OCI-M1 (cell line): ENCODE measurements around the gene PGPEP1.
"Not testable (repeated sequence)": the region's sequence is repeated elsewhere in the genome, so short reads cannot be mapped to it uniquely, and the experiment has no call there.

ENCODE experiments used
- DNase-seq: peaks from one replicate; lab custom pipeline; 2025; lab: John Stamatoyannopoulos, UW

PGPEP1 gene

DNA sequence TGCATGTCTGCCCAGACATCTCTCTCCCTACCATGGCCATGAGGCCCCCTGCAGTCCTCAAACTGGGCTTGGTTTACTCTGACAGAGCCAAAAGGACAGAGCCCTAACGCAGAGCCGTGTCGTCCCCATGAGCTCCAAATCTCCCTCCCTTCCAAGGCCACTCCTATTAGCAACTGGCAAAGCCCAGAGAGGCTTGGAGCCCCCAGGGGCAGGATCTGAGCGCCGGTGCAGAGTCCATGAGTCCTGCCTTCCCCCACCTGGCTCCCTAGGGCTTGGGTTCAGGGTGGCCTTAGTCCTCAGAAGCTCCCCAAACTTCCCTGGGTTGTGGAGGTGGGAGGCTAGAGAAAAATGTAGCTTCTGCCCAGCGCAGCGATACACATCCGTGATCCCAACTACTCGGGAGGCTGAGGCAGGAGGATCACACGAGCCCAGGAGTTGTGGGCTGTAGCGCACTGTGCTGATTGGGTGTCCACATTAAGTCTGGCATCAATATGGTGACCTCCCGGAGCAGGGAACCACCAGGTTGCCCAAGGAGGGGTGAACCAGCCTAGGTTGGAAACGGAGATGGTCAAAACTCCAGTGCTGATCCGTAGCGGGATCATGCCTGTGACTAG lies 7.4 kb upstream of the PGPEP1 start:
- no peak for DNase-seq

DNA sequence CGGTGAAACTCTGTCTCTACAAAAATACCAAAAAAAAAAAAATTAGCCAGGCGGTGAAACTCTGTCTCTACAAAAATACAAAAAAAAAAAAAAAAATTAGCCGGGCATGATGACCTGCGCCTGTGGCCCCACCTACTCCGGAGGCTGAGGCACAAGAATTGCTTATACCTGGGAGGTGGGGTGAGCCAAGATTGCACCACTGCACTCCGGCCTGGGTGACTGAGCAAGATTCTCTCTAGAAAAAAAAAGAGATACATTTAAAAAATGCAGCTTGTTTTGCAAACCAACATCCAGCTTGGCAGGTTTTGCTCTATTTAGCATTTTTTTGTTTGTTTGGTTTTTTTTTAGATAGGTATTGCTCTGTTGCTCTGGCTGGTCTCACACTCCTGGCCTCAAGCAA lies 6.7 kb upstream of the PGPEP1 start:
- DNase-seq: no peak

DNA sequence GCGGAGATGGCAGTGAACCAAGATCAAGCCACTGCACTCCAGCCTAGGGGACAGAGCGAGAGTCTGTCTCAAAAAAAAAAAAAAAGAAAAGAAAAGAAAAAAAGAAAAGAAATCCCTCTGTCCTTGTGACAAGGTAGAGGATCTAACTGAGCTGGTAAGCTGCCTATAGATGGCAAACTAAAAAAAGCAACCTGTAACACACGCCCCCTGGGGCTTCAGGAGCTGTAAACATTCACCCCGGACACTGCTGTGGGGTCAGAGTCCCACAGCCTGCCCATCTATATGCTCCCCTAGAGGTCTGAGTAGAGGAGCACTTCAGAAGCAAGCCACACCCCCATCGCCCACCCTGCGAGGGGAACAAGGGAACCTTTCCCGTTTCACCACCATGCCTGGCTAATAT lies 4.3 kb upstream of the PGPEP1 start:
- no peak for DNase-seq

DNA sequence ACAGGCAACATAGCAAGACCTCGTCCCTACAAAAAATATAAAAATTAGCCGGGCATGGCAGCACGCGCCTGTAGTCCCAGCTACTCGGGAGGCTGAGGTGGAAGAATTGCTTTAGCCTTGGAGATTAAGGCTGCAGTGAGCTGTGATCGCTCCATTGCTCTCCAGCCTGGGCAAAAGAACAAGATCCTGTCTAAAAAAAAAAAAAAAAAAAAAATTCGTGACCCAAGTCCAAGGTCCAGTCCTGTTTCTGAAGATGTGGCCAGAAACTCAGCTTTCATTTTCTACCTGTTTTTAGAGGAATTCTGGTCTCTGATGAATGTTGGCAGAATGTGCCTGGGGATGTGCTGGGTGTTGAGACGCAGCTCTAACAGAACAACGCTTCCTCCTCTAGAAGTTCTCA lies 1.9 kb upstream of the PGPEP1 start:
- no peak for DNase-seq

DNA sequence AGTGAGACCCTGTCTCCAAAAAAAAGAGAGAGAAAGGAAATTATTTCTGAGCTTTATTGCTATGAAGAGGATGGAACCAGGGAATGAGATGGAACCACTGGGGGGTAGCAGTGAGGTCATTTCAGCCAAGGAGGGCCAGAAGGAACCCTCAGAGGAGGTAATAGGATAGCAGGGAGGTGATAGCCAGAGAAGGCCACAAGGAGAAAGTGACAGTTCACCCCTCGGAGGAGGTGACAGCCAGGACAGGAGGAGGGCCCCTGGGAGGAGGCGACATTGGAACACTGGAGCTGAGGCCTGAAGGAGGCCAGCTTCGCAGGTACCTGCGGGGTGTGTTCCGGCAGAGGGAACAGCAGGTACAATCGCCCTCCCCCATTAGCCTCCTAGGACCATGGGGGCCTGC lies 675 bp upstream of the PGPEP1 start:
- peak; percentile 77 for DNase-seq

DNA sequence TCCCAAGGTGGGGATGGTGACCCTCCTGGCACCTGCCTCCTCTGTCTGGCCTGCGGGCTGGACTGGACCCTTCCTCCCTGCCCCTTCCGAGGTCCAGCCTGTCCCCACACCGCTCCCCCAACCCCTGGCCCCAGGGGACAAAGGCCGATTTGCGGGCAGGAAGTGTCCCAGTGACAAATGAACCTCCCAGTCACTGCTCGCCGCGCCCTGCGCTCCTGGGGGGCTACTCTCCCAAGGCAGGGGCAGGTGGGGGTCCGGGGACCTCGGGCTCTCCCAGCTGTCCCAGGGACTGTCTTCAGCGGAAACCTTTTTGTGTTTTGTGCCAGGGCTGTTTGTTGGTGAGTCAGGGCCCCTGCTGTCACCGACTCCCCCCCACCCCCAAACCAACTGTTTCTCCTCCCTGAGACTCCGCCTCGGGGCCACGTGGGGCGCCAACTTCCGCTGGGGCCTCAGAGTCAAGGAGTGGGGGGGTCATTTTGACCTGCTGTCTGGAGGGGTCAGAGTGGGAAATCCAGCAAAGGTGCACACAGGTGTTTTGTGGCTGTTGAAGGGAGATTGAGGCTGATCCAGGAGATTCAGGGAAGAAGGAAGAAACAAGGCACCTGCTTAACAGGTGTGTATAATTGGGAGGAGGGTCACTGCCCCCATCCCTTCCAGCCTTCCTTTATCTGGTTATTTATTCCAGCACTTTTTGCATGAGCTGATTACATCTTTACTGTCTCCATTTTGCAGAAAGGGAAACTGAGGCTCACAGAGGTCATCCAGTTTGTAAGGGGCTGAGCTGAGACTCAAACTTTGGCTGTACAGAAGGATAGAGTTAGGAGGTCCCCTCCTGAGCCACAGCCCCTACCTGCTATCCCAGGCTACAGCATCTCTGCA lies 831 bp downstream of the PGPEP1 start:
- DNase-seq: peak; percentile 73

DNA sequence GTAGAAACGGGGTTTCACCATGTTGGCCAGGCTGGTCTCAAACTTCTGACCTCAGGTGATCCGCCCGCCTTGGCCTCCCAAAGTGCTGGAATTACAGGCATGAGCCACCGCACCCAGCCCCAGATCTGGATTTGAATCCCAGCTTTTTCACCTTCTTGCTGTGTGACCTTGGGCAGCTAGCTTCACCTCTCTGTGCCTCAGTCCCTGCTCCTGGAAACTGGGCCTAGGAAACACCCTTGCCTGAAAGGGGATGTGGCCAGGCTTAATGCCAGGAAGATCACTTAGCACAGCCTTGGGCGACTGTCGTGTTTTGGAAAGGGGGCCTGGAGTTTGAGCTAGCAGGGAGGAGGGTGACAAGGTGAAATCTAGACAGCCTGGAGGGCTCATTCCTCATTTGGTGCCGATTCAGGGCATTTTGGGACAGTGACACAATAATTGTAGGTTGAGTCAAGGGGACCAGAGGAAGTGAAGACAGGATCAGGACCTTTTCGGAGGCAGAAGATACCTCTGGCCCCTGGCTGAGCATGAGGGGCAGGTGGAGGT lies 1.8 kb downstream of the PGPEP1 start:
- no peak for DNase-seq

DNA sequence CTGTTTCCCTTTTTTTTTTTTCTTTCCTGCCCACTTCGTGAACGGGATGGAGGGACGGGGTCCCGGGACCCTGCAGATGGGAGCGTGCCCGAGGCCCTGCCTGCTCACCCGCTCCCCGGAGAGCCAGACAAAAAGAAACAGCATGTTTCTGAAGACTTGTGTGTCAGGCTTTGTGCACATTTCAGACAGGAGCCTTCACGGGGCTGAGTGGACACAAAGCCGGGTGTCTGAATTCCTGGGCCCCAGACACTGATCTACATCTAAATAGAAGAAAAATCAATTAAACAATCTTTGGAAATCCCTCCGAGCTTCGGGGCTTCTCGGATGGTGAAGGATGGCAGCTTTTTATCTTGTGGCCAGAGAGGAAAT lies 4.2 kb downstream of the PGPEP1 start:
- DNase-seq: no peak

DNA sequence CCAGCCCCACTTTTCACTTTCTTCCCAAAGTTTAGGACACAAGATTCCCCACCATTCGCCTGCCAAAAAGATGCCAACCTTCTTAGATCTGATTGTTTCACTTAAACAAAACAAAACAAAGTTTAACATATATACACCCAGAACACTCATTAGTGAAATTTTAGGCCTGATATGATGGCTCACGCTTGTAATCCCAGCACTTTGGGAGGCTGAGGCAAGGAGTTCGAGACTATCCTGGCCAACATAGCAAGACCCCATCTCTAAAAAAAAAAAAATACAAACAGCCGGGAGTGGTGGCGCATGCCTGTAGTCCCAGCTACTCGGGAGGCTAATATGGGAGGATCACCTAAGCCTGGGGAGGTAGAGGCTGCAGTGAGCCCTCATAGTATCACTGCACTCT lies 4.9 kb downstream of the PGPEP1 start:
- DNase-seq: no peak

DNA sequence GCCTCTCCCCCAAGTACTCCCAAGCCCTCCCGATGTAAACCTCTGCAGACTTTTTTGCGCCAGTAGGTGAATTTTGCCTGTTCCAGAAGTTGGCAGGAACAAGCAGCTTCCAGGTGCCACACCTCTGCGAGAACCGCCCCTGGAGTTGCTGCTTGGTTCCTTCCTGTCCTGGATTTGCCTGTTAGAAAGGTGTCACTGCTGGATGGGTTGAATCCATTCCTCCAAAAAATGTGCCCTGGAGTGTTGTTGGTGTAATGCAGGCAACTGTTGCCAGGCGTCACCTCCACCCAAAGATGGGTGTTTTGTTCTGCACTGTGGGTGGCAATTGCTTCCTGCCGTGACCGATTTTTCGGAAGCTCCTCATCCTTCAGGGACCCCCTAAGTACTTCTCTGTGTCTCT lies 5.7 kb downstream of the PGPEP1 start:
- no peak for DNase-seq

DNA sequence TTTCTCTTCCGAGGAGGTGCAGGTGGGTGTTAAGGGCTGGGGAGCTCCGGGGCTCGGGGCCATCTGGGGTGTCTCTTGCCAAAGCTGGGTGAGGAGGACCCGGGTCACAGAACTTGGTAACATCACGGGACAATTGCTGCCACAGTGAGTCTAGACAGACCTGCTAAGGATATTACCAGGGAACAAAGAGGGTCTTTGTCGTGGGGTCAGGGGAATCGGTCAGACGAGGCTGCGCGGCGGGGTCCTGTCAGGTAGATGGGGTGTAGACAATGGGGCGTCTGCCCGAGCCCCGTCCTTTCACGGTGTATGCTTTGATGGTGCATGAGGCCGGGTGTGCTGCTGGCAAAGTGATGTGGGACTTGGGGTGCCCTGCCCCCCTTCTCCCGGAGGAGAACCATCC lies 7.8 kb downstream of the PGPEP1 start:
- DNase-seq: no peak

DNA sequence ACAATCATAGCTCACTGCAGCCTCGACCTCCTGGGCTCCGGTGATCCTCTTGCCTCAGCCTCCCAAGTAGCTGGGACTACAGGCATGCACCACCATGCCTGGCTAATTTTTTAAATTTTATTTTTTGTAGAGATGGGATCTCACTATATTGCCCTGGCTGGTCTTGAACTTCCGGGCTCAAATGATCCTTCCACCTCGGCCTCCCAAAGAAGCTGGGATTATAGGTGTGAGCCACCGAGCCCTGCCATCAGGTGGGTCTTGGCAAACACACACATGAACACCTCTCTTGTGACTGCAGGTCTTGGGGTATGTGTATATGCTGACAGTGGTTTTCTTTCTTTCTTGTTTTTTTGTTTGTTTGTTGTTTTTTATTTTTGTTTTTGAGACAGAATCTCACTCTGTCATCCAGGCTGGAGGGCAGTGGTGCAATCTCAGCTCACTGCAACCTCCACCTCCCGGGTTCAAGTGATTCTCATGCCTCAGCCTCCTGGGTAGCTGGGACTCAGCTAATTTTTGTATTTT lies 8.5 kb downstream of the PGPEP1 start:
- not testable (repeated sequence) for DNase-seq

DNA sequence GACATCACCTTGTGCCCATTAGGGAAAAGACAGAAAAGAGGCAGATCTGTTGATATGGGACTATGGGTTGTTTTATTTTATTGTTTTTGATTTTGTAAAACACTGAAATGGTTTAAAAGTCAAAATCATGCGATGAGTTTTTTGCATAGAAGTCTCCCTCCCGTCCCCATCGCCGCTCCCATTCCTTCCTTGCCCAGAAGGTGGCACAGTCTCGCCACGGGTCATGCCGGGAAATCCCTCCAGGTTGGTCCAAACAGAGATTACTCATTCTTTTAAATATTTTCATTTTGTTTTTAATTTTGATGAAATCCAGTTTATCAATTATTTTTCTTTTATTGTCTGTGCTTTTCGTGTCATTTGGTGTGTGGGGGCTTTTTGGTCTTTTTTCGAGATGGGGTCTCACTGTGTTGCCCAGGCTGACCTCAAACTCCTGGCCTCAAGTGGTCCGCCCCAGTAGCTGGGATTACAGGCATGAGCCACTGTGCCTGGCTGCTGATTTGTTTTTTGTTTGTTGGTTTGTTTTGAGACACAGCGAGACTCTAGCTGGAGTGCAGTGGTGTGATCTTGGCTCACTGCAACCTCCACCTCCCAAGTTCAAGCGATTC lies 9.2 kb downstream of the PGPEP1 start:
- DNase-seq: peak; percentile 77

DNA sequence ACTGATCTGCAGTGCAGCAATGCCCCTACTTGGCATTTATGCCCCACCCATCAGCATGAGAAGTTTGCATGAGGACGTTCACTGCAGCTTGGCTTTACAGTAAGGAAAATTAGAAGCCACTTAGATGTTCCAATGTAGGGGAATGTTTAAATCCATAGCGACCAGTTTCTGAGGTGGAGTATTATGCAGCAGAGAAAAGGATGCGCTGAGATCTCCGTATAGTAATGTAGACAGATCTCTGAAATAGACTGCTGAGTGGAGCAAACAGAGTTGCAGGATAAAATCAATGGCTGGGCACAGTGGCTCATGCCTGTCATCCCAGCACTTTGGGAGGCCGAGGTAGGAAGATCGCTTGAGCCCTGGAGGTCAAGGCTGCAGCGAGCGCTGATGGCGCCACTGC lies 10.1 kb downstream of the PGPEP1 start:
- no peak for DNase-seq

DNA sequence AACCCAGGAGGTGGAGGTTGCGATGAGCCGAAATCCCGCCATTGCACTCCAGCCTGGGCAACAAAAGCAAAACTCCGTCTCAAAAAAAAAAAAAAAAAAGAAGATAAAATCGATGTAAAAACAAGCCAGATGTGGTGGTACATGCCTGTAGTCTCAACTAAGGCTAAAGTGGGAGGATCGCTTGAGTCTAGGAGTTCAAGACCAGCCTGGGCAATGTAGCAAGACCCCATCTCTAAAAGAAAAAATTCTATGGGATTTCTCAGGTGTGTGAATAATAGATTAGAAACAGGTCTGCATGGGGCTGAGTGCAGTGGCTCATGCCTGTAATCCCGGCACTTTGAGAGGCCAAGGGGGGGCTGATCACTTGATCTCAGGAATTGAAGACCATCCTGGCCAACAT lies 11.1 kb downstream of the PGPEP1 start:
- DNase-seq: no peak

DNA sequence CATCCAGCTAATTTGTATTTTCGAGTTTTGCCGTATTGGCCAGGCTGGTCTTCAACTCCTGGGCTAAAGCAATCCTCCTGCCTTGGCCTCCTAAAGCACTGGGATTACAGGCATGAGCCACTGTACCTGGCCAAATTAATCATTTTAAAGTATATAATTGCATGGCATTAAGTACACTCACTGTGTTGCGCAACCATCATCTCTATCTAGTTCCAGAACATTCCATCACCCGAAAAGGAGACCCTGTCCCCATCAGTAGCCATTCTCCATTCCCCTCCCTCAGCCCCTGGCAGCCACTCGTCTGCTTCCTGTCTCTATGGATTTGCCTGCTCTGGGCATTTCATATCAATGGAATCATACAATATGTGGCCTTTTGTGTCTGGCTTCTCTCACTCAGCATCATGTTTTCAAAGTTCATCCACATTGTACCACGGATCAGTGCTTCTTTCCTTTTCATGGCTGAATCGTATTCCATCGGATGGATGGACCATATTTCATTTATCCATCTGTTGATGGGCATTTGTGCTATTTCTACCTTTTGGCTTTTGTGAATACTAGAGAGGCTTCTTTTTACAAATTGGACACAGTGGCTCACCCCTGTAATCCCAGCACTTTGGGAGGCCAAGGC lies 13.1 kb downstream of the PGPEP1 start:
- DNase-seq: no peak

DNA sequence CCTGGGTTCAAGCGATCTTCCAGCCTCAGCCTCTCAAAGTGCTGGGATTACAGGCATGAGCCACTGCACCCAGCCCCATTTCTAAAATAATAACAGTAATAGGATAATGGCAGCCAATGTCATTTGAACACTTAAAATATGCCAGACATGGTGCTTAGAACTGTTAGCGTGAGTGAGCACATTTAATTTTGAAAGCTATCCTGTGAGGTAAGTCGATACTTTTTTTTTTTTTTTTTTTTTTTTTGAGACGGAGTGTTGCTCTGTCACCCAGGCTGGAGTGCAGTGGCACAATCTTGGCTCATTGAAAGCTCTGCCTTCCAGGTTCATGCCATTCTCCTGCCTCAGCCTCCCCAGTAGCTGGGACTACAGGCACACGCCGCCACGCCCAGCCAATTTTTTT lies 14.3 kb downstream of the PGPEP1 start:
- not testable (repeated sequence) for DNase-seq

DNA sequence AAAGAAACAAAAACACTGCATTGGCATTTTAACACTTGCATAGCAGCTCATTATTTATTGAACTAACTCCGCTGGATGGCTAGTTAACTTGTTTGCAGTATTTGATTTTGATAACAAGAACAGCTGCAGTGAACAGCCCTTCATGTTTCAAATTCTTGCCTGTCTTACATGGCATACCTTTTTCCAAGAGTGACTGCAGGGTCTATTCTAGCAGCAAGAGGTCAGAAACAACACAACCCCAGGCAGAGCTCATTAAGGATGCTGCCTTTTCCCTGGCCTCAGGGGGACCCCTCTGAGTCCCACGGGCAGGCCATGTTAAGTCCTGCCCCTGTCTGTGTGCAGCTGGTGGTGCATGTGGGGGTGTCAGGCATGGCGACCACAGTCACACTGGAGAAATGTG lies 16.6 kb downstream of the PGPEP1 start:
- no peak for DNase-seq

DNA sequence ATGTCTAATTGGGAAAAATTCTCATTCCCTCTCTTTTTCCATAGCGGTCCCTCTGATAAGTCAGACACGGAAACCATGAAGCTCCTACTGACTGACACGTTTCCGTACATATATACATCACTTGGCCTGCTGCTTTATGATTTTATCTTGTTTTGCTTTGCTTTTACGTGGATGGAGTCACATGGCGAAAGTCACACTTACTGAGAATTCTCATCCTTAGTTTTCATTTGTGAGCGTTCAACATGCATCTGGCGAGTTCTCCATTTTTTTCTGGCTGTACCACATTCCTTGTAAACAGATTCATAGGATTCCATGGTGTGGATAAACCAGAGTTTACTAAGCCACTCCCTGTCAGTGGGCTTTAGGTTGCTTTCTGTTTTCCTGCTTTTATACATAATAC lies 21.2 kb downstream of the PGPEP1 start:
- no peak for DNase-seq

DNA sequence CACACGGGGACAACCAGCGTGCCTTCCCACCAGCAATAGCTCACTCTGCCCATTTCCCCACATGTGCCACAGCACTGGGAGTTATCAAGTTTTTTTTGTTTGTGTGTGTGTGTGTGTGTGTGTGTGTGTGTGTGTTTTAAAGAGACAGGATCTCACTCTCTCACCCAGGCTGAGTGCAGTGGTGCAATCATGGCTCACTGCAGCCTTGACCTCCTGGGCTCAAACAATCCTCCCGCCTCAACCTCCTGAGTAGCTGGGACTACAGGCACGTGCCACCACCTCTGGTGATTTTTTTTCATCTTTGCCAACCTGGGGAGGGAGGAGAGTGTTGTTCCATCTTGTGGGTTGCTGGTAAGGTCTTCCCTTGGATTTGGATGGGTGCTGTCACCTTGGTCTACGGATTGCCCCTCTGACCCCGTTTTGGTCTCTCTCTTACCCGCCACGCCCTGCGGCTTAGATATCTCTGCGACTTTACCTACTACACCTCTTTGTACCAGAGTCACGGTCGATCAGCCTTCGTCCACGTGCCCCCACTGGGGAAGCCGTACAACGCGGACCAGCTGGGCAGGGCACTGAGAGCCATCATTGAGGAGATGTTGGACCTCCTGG lies 22.6 kb downstream of the PGPEP1 start:
- peak; percentile 47 for DNase-seq

DNA sequence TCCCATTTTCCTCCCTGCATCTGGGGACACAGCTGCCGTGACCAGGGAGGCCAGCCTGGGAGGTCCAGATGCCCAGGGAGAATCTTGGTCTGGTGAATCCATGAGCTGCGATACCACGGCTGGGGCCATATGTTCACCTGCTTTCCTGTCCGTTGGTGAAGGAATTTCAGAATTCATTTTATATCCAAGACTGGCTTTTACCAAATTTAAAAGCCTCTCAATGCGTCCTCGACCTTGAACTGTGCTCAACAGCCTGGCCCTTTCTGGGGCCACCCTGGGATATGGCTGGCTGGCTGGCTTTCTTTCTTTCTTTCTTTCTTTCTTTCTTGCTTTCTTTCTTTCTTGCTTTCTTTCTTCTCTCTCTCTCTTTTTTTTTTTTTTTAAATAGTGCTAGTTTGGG lies 23.4 kb downstream of the PGPEP1 start:
- DNase-seq: no peak

DNA sequence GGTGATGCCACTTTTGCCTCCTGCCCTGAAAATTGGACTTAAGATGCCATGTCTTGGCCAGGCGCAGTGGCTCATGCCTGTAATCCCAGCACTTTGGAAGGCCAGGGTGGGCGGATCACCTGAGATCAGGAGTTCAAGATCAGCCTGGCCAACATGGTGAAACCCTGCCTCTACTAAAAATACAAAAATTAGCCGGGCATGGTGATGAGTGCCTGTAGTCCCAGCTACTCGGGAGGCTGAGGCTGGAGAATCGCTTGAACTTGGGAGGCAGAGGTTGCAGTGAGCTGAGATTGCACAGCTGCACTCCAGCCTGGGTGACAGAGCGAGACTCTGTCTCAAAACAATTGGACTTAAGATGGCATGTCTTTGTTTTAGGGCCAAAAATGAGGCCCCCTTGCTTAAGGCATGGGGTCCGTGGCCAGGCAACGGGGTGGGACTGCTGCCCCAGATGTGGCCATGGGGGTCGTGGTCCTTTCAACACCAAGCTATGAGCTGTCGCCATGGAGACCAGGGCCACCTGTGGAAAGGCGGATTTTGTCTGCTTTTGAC lies 24.0 kb downstream of the PGPEP1 start:
- DNase-seq: not testable (repeated sequence)
